ENCODE results near the gene SLFNL1.

SLFNL1 gene

GRCh38 chr1:40985875-40986274, 35.6 kb downstream of the SLFNL1 start:
- in situ Hi-C loops (cut with HindIII; ENCODE audit: low sequenced_read_pairs) = no loop called here
- no peak overlapping the region for H3K4me3 ChIP-seq (ENCODE audit: low read depth, low read length)
- DNase-seq (ENCODE audit: low read depth, low spot score) = no peak
- TF ChIP-seq CTCF (IDR thresholded peaks at IDR 0.05; ENCODE audit: low read depth, low read length) = no peak

- no peak overlapping the region for H3K4me3 ChIP-seq (ENCODE audit: low read depth, low read length)
- in situ Hi-C loops (cut with HindIII; ENCODE audit: low sequenced_read_pairs) = no loop called here
- DNase-seq (ENCODE audit: low read depth, low spot score) = no peak
- no peak for TF ChIP-seq CTCF (IDR thresholded peaks at IDR 0.05; ENCODE audit: low read depth, low read length)
Observed at GRCh38 chr1:40985161-40985560, 36.4 kb downstream of the SLFNL1 start.

- in situ Hi-C loops (cut with HindIII; ENCODE audit: low sequenced_read_pairs) = no loop called here
- DNase-seq (ENCODE audit: low read depth, low spot score) = no peak
- no peak overlapping the region for H3K4me3 ChIP-seq (ENCODE audit: low read depth, low read length)
- no peak for TF ChIP-seq CTCF (IDR thresholded peaks at IDR 0.05; ENCODE audit: low read depth, low read length)
Observed at GRCh38 chr1:40984531-40984930, 37.0 kb downstream of the SLFNL1 start.

GRCh38 chr1:40984066-40984465, 37.5 kb downstream of the SLFNL1 start:
- TF ChIP-seq CTCF (IDR thresholded peaks at IDR 0.05; ENCODE audit: low read depth, low read length) = no peak
- in situ Hi-C loops (cut with HindIII; ENCODE audit: low sequenced_read_pairs) = no loop called here
- no peak overlapping the region for H3K4me3 ChIP-seq (ENCODE audit: low read depth, low read length)
- peak; percentile 42 for DNase-seq (ENCODE audit: low read depth, low spot score)

- no peak overlapping the region for H3K4me3 ChIP-seq (ENCODE audit: low read depth, low read length)
- in situ Hi-C loops (cut with HindIII; ENCODE audit: low sequenced_read_pairs) = no loop called here
- DNase-seq (ENCODE audit: low read depth, low spot score) = no peak
- TF ChIP-seq CTCF (IDR thresholded peaks at IDR 0.05; ENCODE audit: low read depth, low read length) = no peak
Observed at GRCh38 chr1:40983286-40983685, 38.2 kb downstream of the SLFNL1 start.

- DNase-seq (ENCODE audit: low read depth, low spot score) = no peak
- no peak overlapping the region for H3K4me3 ChIP-seq (ENCODE audit: low read depth, low read length)
- in situ Hi-C loops (cut with HindIII; ENCODE audit: low sequenced_read_pairs) = no loop called here
- no peak for TF ChIP-seq CTCF (IDR thresholded peaks at IDR 0.05; ENCODE audit: low read depth, low read length)
Observed at GRCh38 chr1:40982721-40983120, 38.8 kb downstream of the SLFNL1 start.

Data from astrocyte of the spinal cord (primary cell).